ENCODE results near the gene ADAM10. TPM values are rescaled to one million over a fixed set of nuclear protein-coding genes. Genes with fewer than 3 reads are reported as not detected.
A peak's percentile ranks its signal among the peaks of the same experiment; 100 is the strongest.

The ADAM10 gene
- total RNA-seq, 4 donors from 2014 or later, result 51.6 to 111 (median 63.3) TPM

- no peak for DNase-seq (ENCODE audit: low spot score)
- no peak for ATAC-seq (ENCODE audit: low FRiP score)
- TF ChIP-seq, protein P1, sequence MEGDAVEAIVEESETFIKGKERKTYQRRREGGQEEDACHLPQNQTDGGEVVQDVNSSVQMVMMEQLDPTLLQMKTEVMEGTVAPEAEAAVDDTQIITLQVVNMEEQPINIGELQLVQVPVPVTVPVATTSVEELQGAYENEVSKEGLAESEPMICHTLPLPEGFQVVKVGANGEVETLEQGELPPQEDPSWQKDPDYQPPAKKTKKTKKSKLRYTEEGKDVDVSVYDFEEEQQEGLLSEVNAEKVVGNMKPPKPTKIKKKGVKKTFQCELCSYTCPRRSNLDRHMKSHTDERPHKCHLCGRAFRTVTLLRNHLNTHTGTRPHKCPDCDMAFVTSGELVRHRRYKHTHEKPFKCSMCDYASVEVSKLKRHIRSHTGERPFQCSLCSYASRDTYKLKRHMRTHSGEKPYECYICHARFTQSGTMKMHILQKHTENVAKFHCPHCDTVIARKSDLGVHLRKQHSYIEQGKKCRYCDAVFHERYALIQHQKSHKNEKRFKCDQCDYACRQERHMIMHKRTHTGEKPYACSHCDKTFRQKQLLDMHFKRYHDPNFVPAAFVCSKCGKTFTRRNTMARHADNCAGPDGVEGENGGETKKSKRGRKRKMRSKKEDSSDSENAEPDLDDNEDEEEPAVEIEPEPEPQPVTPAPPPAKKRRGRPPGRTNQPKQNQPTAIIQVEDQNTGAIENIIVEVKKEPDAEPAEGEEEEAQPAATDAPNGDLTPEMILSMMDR (IDR thresholded peaks at IDR 0.05), result no peak
Observed at GRCh38 chr15:58551084-58551763, 198.3 kb downstream of the ADAM10 start.

GRCh38 chr15:58549785-58550074, 199.8 kb downstream of the ADAM10 start:
- DNase-seq (ENCODE audit: low spot score), result no peak
- no peak for ATAC-seq (ENCODE audit: low FRiP score)
- TF ChIP-seq, protein P1 (IDR thresholded peaks at IDR 0.05), result no peak

DNA sequence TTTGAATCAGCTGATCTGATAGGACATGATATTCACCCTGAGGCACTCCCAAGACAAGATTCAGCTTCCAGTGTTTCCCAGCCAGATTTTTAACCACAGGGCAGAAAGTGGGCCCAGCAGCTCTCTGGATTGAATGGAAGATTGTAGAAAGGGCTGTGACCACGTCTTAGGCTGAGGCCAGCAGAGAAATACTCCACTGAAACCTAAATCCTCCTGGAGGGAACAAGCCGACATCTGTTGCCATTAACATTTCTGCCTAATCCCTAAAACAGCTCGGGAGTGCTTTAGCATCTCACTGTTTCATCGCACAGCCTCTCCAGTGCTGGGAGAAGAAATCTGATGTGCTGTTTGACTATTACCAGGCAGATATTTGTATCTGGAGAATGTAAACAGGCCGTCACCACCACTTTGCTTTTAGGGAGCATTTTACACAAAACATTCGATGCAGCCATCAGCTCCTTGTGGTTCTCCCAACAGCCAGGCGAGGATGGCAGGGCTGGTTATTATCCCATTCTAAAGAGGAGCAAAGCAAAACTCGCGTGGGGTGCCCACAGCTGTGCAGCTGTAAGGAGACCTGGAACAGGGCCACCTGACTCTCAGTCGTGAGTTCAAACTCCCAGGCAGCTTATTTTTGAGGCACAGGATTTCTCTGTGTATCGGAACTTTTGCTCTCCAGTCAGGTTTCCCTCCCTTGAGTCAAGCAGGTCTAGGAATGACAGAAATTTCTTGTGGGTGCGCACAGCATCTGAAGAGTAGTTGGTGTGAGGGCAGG, 200.3 kb downstream of the ADAM10 start:
- TF ChIP-seq, protein P1 (IDR thresholded peaks at IDR 0.05), result no peak
- ATAC-seq (ENCODE audit: low FRiP score) (no peak), DNase-seq (ENCODE audit: low spot score) (no peak)

DNA sequence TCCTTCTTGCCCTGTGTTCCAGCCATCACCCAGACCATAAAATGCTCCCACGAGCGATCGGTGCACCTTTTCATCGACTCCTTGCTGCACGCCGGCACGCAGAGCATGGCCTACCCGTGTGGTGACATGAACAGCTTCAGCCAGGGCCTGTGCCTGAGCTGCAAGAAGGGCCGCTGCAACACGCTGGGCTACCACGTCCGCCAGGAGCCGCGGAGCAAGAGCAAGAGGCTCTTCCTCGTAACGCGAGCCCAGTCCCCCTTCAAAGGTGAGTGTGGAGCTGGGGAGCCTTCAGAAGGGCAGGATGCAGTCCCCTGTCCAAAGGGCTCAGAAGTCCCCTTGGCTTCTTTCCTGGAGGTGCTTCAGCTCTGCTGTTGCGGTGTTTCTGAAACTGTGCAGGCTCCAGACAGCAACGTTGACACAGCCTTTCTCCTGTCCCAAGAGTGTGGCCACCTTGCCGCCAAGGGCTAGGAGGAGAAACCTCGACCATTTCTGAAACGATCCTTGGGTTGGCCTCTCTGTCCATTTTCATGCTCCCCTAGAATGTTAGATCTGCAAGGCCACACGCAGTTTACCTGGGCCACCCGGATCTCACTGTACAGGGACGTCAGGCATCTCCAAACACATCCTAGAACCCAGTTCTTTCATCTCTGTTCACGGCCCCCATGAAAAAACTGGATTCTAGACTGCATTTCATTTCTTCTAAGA, 201.0 kb downstream of the ADAM10 start:
- no peak for DNase-seq (ENCODE audit: low spot score)
- TF ChIP-seq, protein P1 (IDR thresholded peaks at IDR 0.05), result no peak
- no peak for ATAC-seq (ENCODE audit: low FRiP score)

GRCh38 chr15:58547628-58548307, 201.7 kb downstream of the ADAM10 start:
- no peak for DNase-seq (ENCODE audit: low spot score)
- no peak for ATAC-seq (ENCODE audit: low FRiP score)
- TF ChIP-seq, protein P1 (IDR thresholded peaks at IDR 0.05), result no peak

- DNase-seq (ENCODE audit: low spot score) (no peak), ATAC-seq (ENCODE audit: low FRiP score) (peak; percentile 78)
- TF ChIP-seq, protein P1 (IDR thresholded peaks at IDR 0.05), result no peak
Observed at GRCh38 chr15:58546635-58547627, 202.6 kb downstream of the ADAM10 start.
